Chondrocyte (in vitro differentiated cells): ENCODE measurements around the gene THEM5. TPM values are rescaled to one million over a fixed set of nuclear protein-coding genes. Genes with fewer than 3 reads are reported as not detected.

Source experiments
- DNase-seq: peaks from one replicate; pipeline ENCODE4 v3.0.0; 2021; ENCODE audit warnings: mixed read lengths, low spot score
- H3K27ac Mint-ChIP-seq: one replicate; pipeline ENCODE4 v1.8.0; 2021; ENCODE audit warnings: mild to moderate bottlenecking, moderate library complexity, mixed read lengths; ENCODE audit not compliant: unreplicated experiment
- H3K27me3 Mint-ChIP-seq: 2 replicates; pipeline ENCODE4 v1.8.0; 2021; ENCODE audit warnings: low read depth, mixed read lengths
- H3K36me3 Mint-ChIP-seq: 2 replicates; pipeline ENCODE4 v1.8.0; 2021; ENCODE audit warnings: low read depth, mixed read lengths
- H3K4me1 Mint-ChIP-seq: 2 replicates; pipeline ENCODE4 v1.8.0; 2021; ENCODE audit warnings: low read depth, mild to moderate bottlenecking, mixed read lengths
- H3K4me3 Mint-ChIP-seq: one replicate; pipeline ENCODE4 v1.8.0; 2021; ENCODE audit warnings: mild to moderate bottlenecking, moderate library complexity, mixed read lengths; ENCODE audit not compliant: unreplicated experiment
- H3K9me3 Mint-ChIP-seq: 2 replicates; pipeline ENCODE4 v1.8.0; 2021; ENCODE audit warnings: low read depth, mixed read lengths
- total RNA-seq: library from RNA; stranded (reverse); gene quantifications from 3 replicates; pipeline ENCODE4 v1.2.1, GENCODE V29; 2021
- TF ChIP-seq, protein P1 (sequence below): fragments of 200-600 bp; sonication (generic); IDR thresholded peaks from 2 replicates; pipeline ENCODE4 v1.5.0; 2021; ENCODE audit warnings: antibody characterized with exemption, mild to moderate bottlenecking, moderate library complexity

The THEM5 gene
- total RNA-seq, 1 donor from 2014 or later = not detected

DNA sequence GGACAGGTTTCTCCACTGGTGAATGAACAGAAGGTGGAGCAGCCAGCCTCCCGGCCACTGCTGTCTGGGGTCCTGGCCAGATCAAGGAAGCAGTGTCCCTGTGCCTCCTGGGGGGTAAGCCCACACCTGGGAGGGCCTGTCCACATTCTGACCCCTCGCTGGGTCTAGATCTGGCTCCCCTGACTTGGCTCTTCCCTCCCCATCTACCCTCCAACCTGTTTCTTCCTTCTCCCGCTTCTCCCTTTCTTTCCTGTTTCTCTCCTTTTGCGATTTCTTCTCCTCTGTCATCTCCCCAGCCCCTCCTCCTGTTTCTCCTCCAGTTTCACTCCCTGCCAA is 22.3 kb downstream of the THEM5 start:
- no peak overlapping the region for H3K4me3 Mint-ChIP-seq
- peaks cover 11% of the 10 kb centered on the region for H3K27me3 Mint-ChIP-seq
- H3K27ac Mint-ChIP-seq = no peak overlapping the region
- TF ChIP-seq, protein P1, sequence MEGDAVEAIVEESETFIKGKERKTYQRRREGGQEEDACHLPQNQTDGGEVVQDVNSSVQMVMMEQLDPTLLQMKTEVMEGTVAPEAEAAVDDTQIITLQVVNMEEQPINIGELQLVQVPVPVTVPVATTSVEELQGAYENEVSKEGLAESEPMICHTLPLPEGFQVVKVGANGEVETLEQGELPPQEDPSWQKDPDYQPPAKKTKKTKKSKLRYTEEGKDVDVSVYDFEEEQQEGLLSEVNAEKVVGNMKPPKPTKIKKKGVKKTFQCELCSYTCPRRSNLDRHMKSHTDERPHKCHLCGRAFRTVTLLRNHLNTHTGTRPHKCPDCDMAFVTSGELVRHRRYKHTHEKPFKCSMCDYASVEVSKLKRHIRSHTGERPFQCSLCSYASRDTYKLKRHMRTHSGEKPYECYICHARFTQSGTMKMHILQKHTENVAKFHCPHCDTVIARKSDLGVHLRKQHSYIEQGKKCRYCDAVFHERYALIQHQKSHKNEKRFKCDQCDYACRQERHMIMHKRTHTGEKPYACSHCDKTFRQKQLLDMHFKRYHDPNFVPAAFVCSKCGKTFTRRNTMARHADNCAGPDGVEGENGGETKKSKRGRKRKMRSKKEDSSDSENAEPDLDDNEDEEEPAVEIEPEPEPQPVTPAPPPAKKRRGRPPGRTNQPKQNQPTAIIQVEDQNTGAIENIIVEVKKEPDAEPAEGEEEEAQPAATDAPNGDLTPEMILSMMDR = no peak
- H3K9me3 Mint-ChIP-seq = no peaks in the 10 kb centered on the region
- H3K4me1 Mint-ChIP-seq = peaks cover 10% of the 10 kb centered on the region
- no peak for DNase-seq
- no peaks in the 10 kb centered on the region for H3K36me3 Mint-ChIP-seq

DNA sequence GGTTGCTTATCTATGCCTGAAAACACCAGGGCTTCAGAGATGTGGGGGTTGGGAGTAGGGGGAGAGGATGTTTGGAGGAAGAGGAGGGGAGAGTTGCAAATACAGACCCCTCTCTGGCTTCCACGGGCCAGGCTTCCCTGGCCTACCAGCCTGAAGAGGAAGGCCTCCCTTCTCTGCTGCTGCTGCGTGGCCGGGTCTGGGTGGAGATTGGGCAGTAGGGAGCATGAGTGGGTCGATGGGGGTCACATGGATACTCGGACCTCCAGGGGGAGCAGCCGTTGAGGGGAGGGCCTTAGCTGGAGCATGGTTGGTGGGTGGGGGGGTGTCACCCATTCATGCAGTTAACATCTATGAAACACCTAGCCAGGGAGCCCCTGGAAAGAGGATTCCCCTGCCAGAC is 23.5 kb downstream of the THEM5 start:
- H3K4me1 Mint-ChIP-seq = peaks cover 10% of the 10 kb centered on the region
- H3K27me3 Mint-ChIP-seq = peaks cover 10% of the 10 kb centered on the region
- H3K4me3 Mint-ChIP-seq = no peak overlapping the region
- DNase-seq = no peak
- no peaks in the 10 kb centered on the region for H3K36me3 Mint-ChIP-seq
- TF ChIP-seq, protein P1 = no peak
- H3K27ac Mint-ChIP-seq = no peak overlapping the region
- H3K9me3 Mint-ChIP-seq = no peaks in the 10 kb centered on the region

DNA sequence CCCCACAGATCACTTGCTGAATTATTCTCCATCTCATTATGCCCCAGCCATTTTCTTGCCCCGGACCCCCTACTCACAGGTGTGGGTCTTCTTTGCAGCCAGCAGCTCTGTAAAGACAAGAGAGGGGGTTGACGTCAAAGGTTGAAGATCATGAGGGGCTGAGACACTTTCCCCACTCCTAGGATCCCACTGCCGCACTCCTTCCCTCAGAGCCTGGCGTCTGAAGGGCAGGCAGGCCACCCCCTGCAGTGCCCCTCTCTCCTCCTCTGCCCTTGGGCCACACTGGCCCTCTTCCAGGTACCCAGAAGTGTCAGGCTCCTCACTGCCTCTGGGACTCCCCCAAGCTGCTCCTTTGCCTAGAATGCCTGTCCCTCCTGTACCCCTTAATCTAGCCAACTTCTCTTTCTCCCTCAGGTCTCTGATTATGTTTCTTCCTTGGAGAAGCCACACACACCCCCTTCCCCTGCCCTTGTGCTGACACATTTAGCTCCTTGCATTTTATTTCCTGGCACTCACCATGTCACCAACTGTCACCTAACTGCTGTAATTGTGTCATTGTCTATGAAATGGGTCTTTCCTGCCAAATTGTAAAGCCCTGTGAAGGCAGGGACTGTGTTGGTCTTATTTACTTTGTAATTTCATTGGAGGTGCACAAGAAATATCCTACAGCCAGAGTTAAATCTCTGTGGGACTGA is 24.0 kb downstream of the THEM5 start:
- Mint-ChIP-seq H3K36me3 (no peaks in the 10 kb centered on the region), H3K27ac (no peak overlapping the region), H3K4me1 (peaks cover 10% of the 10 kb centered on the region), H3K9me3 (no peaks in the 10 kb centered on the region), H3K27me3 (peaks cover 10% of the 10 kb centered on the region), H3K4me3 (no peak overlapping the region)
- no peak for DNase-seq
- TF ChIP-seq, protein P1 = no peak

DNA sequence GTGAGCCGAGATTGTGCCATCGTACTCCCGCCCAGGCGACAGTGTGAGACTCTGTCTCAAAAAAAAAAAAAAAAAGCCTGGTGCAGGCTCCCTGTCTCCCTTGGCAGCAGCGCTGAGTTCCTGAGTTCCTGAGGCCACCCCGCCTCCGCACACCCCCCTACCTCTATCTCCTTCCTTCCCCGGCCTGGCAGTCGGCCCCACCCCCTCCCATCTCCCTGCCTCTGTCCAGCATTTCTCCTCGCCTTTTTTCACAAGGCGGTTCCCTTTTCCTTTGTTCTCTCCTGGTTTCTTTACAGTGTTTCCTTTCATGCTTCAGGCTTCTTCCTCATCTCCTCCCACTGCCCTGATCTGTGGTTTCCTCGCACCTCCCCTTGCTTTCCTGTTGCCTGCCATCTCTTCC is 24.6 kb downstream of the THEM5 start:
- peaks cover 10% of the 10 kb centered on the region for H3K27me3 Mint-ChIP-seq
- no peak for DNase-seq
- no peak overlapping the region for H3K27ac Mint-ChIP-seq

DNA sequence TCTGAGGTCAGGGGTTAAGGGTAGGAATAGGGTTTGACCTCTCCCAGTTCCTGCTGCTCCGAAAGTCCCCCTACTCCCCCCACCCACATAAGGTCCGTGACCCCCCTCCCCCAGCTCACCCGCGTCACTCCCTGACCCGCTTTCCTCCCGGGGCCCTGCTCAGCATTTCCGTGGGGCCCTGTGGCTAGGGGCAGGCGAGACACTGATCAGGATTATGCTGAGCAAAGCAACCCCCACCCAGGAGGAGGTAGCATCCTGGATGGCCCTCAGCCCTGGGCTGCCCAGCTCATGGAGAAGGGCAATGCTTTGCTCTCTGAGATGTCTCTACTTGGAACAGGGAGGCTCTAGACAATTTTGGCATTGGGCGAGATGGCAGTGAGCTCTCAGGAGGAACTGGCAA is 25.7 kb downstream of the THEM5 start:
- Mint-ChIP-seq H3K27ac (no peak overlapping the region), H3K27me3 (peaks cover 12% of the 10 kb centered on the region), H3K9me3 (no peaks in the 10 kb centered on the region), H3K4me3 (no peak overlapping the region), H3K36me3 (no peaks in the 10 kb centered on the region), H3K4me1 (peaks cover 10% of the 10 kb centered on the region)
- TF ChIP-seq, protein P1 = no peak
- no peak for DNase-seq

More for the DNA sequence above, 24.6 kb downstream of the THEM5 start:
- no peak overlapping the region for H3K4me3 Mint-ChIP-seq
- no peaks in the 10 kb centered on the region for H3K9me3 Mint-ChIP-seq
- TF ChIP-seq, protein P1 = no peak
- H3K4me1 Mint-ChIP-seq = peaks cover 10% of the 10 kb centered on the region
- H3K36me3 Mint-ChIP-seq = no peaks in the 10 kb centered on the region
